Testis (tissue), 3 donors: ENCODE results near the gene SOX1. TPM values are rescaled to one million over a fixed set of nuclear protein-coding genes. Genes with fewer than 3 reads are reported as not detected.

ENCODE experiments used
- DNase-seq: peaks from one replicate; pipeline ENCODE4 v3.0.0-alpha.2; 2019
- H3K27ac ChIP-seq, 2 donors: fragments of 200-600 bp; sonication (generic); one replicate each; pipeline ENCODE4 v1.5.1; 2019
- H3K27me3 ChIP-seq: fragments of 200-600 bp; sonication (generic); one replicate; pipeline ENCODE4 v1.5.1; 2019
- H3K36me3 ChIP-seq: fragments of 200-600 bp; sonication (generic); one replicate; pipeline ENCODE4 v1.5.1; 2017; ENCODE audit warnings: low read depth; ENCODE audit errors: missing control alignments
- H3K4me1 ChIP-seq: fragments of 200-600 bp; sonication (generic); one replicate; pipeline ENCODE4 v1.5.1; 2019
- H3K4me3 ChIP-seq, 2 donors: fragments of 200-600 bp; sonication (generic); one replicate each; pipeline ENCODE4 v1.5.1; 2017 to 2019
- H3K9me3 ChIP-seq: fragments of 200-600 bp; sonication (generic); one replicate; pipeline ENCODE4 v1.5.1; 2017
- POLR2A ChIP-seq: fragments of 450-650 bp; IDR thresholded peaks from one replicate; pipeline ENCODE4 v1.6.1; 2017; ENCODE audit warnings: antibody characterized with exemption, mild to moderate bottlenecking, moderate library complexity
- WGBS, 2 donors: methylation state at CpG; one replicate each; pipeline ENCODE4 v1.1.5; 2018; 5-methylcytosine and 5-hydroxymethylcytosine counted together
- intact Hi-C: fragments of 100-400 bp; cut with DNase I; formaldehyde crosslinking; loops from one replicate; pipeline ENCODE4 v1.15.1; 2023; ENCODE audit warnings: low total_unique reads
- polyA plus RNA-seq: library from polyadenylated mRNA; stranded (reverse); fragments of 350-450 nt; fragmentation: Illumina TruSeq; extraction: RNeasy Lipid Tissue Mini Kit (QIAGEN cat#74804); gene quantifications from one replicate; pipeline ENCODE4 v1.2.3, GENCODE V29; 2014; ENCODE audit warnings: low read depth, low replicate concordance; ENCODE audit not compliant: insufficient read depth
- total RNA-seq, 2 donors: library from RNA; depleted of rRNA; stranded (reverse); fragments of >200 nt; gene quantifications; one replicate each; pipeline ENCODE4 v1.2.3, GENCODE V29; 2016
- TF ChIP-seq, protein P1 (sequence below), 3 experiments: fragments of 450-650 bp in 2 of 3; fragments of 200-600 bp in 1 of 3; sonication (generic) in 1 of 3; IDR thresholded peaks; one replicate each; pipeline ENCODE4 v1.5.1; 2016 to 2019; ENCODE audit warnings: antibody characterized with exemption in 3 of 3, mild to moderate bottlenecking in 2 of 3, moderate library complexity in 1 of 3

The SOX1 gene
- total and polyA plus RNA-seq, 3 donors from 2014 or later, result 1.7 to 4.6 (median 4.6) TPM

DNA sequence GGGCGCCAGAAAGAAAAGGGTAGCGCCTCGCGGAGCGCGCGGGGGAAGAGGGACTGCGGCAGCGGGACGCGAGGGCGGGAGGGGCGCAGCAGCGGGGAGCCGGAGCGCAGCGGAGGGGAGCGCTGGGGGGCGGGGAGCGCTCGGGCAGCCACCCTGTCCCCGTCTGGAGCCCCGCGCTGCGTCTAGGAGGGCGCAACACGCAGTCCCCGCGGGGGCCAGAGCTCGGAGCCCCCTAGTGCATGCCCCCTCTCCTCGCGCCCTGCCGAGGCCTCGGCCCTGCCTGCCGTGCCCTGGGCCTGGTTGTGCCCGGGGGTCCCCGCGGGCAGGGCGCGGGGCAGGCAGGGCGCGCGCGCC is 37.9 kb downstream of the SOX1 start:
- Histone ChIP-seq H3K4me1 (no peaks in the 10 kb centered on the region), H3K9me3 (no peaks in the 10 kb centered on the region), H3K4me3 (peak overlapping the region in 1 of 2 donors; percentile 14), H3K27ac (no peak overlapping the region), H3K36me3 (no peaks in the 10 kb centered on the region), H3K27me3 (no peaks in the 10 kb centered on the region)
- TF ChIP-seq, protein P1, sequence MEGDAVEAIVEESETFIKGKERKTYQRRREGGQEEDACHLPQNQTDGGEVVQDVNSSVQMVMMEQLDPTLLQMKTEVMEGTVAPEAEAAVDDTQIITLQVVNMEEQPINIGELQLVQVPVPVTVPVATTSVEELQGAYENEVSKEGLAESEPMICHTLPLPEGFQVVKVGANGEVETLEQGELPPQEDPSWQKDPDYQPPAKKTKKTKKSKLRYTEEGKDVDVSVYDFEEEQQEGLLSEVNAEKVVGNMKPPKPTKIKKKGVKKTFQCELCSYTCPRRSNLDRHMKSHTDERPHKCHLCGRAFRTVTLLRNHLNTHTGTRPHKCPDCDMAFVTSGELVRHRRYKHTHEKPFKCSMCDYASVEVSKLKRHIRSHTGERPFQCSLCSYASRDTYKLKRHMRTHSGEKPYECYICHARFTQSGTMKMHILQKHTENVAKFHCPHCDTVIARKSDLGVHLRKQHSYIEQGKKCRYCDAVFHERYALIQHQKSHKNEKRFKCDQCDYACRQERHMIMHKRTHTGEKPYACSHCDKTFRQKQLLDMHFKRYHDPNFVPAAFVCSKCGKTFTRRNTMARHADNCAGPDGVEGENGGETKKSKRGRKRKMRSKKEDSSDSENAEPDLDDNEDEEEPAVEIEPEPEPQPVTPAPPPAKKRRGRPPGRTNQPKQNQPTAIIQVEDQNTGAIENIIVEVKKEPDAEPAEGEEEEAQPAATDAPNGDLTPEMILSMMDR (IDR thresholded peaks at IDR 0.05), result no peak
- DNase-seq, result no peak
- 4% methylated on average over 34 of the region's 44 CpGs; no CpG with 5 or more reads in 1 of the 2 donors for WGBS, 2 donors
- intact Hi-C loops, result no loop called here

DNA sequence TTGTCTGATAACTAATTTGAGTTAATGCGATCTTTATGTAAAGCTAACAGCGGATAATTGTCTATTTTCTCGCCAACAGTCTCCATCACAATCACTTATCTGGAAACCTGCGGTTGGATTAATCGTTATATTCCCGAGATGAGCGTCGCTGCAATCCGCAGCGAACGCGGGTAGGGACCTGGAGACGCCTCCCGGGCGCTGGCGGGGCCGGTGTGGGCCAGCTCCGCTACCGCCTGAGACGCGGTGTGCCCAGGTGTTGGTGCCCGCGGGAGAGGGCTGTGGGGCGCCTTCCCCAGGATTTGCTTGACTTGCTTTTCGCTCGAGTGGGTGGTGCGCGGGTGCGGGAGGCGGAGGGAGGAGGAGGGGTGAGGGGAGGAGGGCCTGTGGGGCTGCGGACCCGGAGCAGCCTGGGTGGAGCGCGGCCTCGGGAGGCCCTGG is 38.3 kb downstream of the SOX1 start:
- no peak for DNase-seq
- Histone ChIP-seq H3K27ac (no peak overlapping the region), H3K4me3 (peak overlapping the region in 1 of 2 donors; percentile 14), H3K36me3 (no peaks in the 10 kb centered on the region), H3K27me3 (no peaks in the 10 kb centered on the region), H3K9me3 (no peaks in the 10 kb centered on the region), H3K4me1 (no peaks in the 10 kb centered on the region)
- TF ChIP-seq, protein P1 (IDR thresholded peaks at IDR 0.05), result no peak
- TF ChIP-seq POLR2A, result no peak
- intact Hi-C loops, result no loop called here
- 0 to 2% methylated on average over 25 to 34 of the region's 35 CpGs for WGBS, 2 donors

DNA sequence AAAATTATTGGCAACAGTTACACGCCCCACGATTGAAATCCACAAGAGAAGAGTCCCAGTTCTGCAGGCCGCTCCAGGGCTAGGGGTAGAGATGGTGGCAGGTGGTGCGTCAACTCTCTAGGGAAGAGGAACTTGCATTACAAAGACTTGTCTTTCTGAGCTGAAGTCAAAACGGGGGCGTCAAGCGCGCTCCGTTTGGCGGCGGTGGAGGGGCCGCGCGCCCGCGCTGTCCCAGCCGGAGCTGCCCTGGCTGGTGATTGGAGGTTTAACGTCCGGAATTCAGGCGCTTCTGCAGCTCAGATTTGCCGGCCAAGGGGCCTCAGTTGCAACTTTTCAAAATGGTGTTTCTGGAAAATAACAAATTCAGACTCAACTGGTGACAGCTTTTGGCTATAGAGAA is 38.9 kb downstream of the SOX1 start:
- intact Hi-C loops, result no loop called here

DNA sequence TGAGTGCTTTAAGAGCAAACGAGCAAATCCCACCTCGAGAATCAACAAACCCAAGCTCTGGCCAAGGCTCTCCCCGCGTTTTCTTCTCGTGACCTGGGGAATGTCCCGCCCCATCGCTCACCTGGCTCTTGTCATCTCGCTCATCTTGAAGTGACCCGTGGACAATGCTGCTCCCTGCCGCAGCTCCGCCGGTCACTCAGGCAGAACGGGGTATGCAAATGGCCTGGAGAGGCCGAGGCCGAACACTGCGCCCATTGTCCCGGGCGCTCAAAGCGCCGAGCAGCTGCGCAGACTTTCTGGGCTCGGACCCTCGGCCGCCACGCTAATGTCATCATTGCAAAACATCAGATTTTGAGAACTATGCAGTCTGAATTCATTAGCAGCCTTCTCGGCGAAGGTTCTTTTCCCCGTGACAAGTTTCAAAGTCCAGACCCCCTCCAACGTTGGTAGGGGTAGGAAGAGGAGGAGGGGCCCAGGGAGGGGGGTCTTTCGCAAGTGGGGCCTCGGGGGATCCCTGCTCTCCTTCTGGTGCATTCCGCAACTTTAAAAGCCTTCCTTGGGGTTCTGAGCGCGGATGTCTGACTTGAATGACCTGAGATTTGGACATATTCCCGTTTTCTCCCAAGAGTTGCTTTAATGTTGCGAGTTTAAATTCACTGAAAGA is 39.7 kb downstream of the SOX1 start:
- Histone ChIP-seq H3K27me3 (no peaks in the 10 kb centered on the region), H3K4me1 (no peaks in the 10 kb centered on the region), H3K27ac (no peak overlapping the region), H3K9me3 (no peaks in the 10 kb centered on the region), H3K4me3 (no peak overlapping the region), H3K36me3 (no peaks in the 10 kb centered on the region)
- intact Hi-C loops, result no loop called here
- 3% methylated on average over 27 to 36 of the region's 36 CpGs for WGBS, 2 donors
- DNase-seq, result no peak
- no peak for TF ChIP-seq POLR2A
- TF ChIP-seq, protein P1 (IDR thresholded peaks at IDR 0.05), result no peak

More for the DNA sequence above, 38.9 kb downstream of the SOX1 start:
- Histone ChIP-seq H3K36me3 (no peaks in the 10 kb centered on the region), H3K27me3 (no peaks in the 10 kb centered on the region), H3K27ac (no peak overlapping the region), H3K4me3 (no peak overlapping the region), H3K4me1 (no peaks in the 10 kb centered on the region), H3K9me3 (no peaks in the 10 kb centered on the region)
- WGBS, 2 donors, result 2 to 3% methylated on average over 19 to 21 of the region's 21 CpGs
- no peak for TF ChIP-seq POLR2A
- TF ChIP-seq, protein P1 (IDR thresholded peaks at IDR 0.05), result no peak
- no peak for DNase-seq

DNA sequence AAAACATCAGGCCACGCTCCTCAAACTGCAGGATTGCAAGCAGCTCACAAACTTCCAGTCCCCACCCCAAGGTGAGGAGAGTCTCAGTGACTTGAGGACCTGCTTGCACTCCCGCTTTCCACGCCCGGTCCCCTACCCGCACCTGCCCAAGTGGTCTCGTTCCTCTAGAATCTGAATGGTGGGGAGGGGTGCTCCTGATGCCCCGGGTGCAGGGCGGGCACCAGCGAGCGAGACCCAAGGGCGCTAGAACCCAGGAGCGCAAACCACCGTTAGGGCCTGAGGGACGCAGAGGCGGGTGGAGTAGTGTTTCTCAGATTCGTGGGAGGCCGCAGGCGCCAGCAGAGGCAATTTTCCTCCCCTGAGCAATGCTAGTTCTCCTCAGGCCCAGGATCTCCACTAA is 40.3 kb downstream of the SOX1 start:
- Histone ChIP-seq H3K27ac (no peak overlapping the region), H3K36me3 (no peaks in the 10 kb centered on the region), H3K4me1 (no peaks in the 10 kb centered on the region), H3K27me3 (no peaks in the 10 kb centered on the region), H3K9me3 (no peaks in the 10 kb centered on the region), H3K4me3 (no peak overlapping the region)
- DNase-seq, result no peak
- 13 to 16% methylated on average over 5 to 18 of the region's 18 CpGs for WGBS, 2 donors
- TF ChIP-seq, protein P1 (IDR thresholded peaks at IDR 0.05), result no peak
- no peak for TF ChIP-seq POLR2A
- intact Hi-C loops, result no loop called here
